BJ (cell line): ENCODE measurements around the gene MIX23. TPM values are rescaled to one million over a fixed set of nuclear protein-coding genes. Genes with fewer than 3 reads are reported as not detected.

Source experiments
- CTCF ChIA-PET: fragments of 350-600 bp; formaldehyde crosslinking; extraction: SDS; loops from one replicate; lab custom pipeline; 2021; ENCODE audit warnings: antibody characterized with exemption, inconsistent platforms; lab: Yijun Ruan, JAX
- POLR2A ChIA-PET: fragments of 300-600 bp; sonication (Branson Sonifier 250); formaldehyde crosslinking; extraction: SDS; loops from one replicate; lab custom pipeline; 2021; ENCODE audit warnings: antibody characterized with exemption; lab: Charles Lee
- DNase-seq: peaks from one replicate; pipeline ENCODE4 v3.0.0-alpha.2; 2011; ENCODE audit warnings: low read depth
- H3K27me3 ChIP-seq: 2 replicates; pipeline ENCODE4 v1.6.0; 2011; ENCODE audit warnings: low read length; ENCODE audit not compliant: control insufficient read depth, insufficient read depth
- H3K36me3 ChIP-seq: 2 replicates; pipeline ENCODE4 v1.5.1; 2011; ENCODE audit warnings: low read length; ENCODE audit not compliant: control insufficient read depth, insufficient read depth
- H3K4me3 ChIP-seq: 2 replicates; pipeline ENCODE4 v1.5.1; 2011; ENCODE audit warnings: low read depth, mild to moderate bottlenecking, control low read depth, low read length
- polyA plus RNA-seq: library from polyadenylated mRNA; depleted of rRNA; stranded (reverse); fragments of >200 nt; gene quantifications from 2 replicates; pipeline ENCODE4 v1.2.3, GENCODE V29; 2011
- TF ChIP-seq, protein P1 (sequence below): IDR thresholded peaks from 2 replicates; pipeline ENCODE4 v1.5.1; 2011; ENCODE audit warnings: low read depth, mild to moderate bottlenecking, control low read depth, inconsistent platforms, low read length, moderate library complexity; ENCODE audit not compliant: insufficient read depth

MIX23 gene
- polyA plus RNA-seq, 1 experiment: 3.7 TPM

DNA sequence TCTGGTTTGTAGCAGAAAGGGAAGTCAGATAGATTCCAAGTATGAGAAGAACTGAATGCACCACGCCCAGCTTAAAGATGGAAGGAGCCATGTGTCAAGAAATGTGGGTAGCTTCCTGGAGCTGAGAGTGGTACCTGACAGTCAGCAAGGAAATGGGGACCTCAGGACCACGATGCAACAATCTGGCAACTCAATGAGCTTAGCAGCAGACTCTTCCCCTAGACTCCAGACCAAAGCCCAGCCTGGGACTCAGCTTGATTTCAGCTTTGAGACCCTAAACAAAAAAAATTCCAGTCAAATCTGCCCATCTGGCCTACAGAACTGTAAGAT is 24.4 kb downstream of the MIX23 start:
- ChIA-PET POLR2A (interaction anchor here (0.6 kb wide), 1 partner anchor 11 kb away, joined by 3 read pairs; no protein-coding TSS in a partner anchor), CTCF (interaction anchor here (0.9 to 1.1 kb wide), 2 partner anchors 9 to 13 kb away, joined by 3 to 5 read pairs; no protein-coding TSS in a partner anchor)
- H3K4me3 ChIP-seq: no peak overlapping the region
- no peak for DNase-seq
- H3K36me3 ChIP-seq: peaks cover 1% of the 10 kb centered on the region; the same call in 1 of the 2 replicates
- H3K27me3 ChIP-seq: no peaks in the 10 kb centered on the region
- TF ChIP-seq, protein P1, sequence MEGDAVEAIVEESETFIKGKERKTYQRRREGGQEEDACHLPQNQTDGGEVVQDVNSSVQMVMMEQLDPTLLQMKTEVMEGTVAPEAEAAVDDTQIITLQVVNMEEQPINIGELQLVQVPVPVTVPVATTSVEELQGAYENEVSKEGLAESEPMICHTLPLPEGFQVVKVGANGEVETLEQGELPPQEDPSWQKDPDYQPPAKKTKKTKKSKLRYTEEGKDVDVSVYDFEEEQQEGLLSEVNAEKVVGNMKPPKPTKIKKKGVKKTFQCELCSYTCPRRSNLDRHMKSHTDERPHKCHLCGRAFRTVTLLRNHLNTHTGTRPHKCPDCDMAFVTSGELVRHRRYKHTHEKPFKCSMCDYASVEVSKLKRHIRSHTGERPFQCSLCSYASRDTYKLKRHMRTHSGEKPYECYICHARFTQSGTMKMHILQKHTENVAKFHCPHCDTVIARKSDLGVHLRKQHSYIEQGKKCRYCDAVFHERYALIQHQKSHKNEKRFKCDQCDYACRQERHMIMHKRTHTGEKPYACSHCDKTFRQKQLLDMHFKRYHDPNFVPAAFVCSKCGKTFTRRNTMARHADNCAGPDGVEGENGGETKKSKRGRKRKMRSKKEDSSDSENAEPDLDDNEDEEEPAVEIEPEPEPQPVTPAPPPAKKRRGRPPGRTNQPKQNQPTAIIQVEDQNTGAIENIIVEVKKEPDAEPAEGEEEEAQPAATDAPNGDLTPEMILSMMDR: no peak

DNA sequence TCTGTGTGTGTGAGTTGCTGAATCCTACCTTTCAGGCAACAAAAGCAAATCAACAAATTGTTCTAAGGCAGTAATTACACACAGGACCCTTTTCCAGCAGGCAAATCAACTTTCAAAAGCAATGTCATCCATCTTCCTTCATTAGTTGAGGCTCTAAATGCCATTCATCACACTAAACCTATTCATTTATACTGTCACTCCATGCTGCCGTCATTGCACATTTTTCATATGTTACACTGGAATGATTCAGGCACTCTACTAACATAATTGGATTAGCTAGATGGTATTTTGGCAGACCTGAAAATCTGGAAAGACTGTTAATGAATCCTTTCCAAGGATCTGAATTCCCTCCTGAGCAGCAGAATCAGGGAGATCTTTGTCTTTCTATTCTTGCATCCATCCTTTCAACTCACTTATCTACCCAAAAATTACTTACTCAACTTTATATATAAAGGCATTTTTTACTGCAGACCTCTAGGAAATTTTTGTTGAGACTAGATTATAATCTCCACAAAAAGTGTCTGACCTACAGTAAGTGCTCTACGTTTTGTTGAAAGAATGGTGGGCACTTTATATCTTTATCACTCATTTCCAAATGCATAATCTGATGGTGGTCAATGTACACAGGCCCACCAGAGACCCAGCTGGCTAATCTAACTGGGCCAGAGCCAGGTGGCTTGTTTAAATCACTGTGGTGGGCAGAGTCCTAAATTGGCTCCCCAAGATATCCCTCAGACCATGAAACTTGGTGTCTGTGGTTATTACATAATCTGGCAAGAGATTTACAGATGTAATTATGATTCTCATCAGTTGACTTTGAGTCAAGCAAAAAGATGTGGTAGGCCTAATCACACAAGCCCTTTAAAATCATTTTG is 25.0 kb downstream of the MIX23 start:
- no peak for DNase-seq
- CTCF ChIA-PET: interaction anchor here (0.9 to 1.1 kb wide), 2 partner anchors 9 to 13 kb away, joined by 3 to 5 read pairs; no protein-coding TSS in a partner anchor
- Histone ChIP-seq H3K4me3 (no peak overlapping the region), H3K36me3 (peaks cover 1% of the 10 kb centered on the region; the same call in 1 of the 2 replicates), H3K27me3 (no peaks in the 10 kb centered on the region)
- TF ChIP-seq, protein P1: no peak
- POLR2A ChIA-PET: interaction anchor here (0.6 kb wide), 1 partner anchor 11 kb away, joined by 3 read pairs; no protein-coding TSS in a partner anchor

DNA sequence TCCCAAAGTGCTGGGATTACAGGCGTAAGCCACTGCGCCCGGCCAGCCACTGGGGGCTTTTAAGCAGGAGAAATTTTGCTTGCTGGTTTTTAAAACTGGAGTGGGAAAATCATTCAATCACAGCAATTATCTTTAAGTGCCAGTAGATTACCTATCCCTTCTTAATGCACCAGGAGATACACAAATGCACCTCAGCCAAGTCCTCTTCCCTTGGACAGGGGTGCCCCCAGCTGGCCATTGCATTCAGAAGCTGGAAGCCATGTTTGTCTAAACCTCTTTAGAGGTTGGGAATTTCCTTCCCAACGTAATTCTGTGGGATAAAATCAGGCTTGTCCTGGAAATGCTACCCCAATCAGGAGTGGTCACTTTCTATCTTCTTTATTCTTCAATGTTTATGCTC is 26.6 kb downstream of the MIX23 start:
- ChIA-PET POLR2A (no interaction called here), CTCF (interaction anchor here (0.6 kb wide), 3 partner anchors 255 to 1543 kb away, joined by 3 read pairs; no protein-coding TSS in a partner anchor)
- Histone ChIP-seq H3K36me3 (no peaks in the 10 kb centered on the region; the same call in 1 of the 2 replicates), H3K4me3 (no peak overlapping the region), H3K27me3 (no peaks in the 10 kb centered on the region)
- TF ChIP-seq, protein P1: peak; percentile 27; the same call in 1 of the 2 replicates
- no peak for DNase-seq

DNA sequence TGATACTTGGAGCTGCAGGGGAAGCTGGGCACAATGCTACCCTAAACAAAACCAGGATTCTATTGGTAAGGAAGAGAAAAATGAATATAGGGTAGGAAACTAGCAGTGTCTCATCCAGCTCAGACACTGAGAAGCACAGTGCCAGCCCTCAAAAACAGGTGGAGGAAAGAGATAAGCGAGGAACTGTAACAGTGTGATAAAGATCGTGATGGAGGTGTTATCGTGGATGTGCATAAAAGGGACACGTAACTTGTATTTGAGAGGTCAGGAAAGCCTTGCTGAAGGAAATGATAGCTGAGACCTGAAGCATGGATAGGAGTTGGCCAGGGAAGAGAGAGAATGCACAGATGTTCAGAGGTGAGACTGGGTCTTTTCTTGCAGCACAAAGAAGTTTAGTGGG is 27.4 kb downstream of the MIX23 start:
- CTCF ChIA-PET: no interaction called here

DNA sequence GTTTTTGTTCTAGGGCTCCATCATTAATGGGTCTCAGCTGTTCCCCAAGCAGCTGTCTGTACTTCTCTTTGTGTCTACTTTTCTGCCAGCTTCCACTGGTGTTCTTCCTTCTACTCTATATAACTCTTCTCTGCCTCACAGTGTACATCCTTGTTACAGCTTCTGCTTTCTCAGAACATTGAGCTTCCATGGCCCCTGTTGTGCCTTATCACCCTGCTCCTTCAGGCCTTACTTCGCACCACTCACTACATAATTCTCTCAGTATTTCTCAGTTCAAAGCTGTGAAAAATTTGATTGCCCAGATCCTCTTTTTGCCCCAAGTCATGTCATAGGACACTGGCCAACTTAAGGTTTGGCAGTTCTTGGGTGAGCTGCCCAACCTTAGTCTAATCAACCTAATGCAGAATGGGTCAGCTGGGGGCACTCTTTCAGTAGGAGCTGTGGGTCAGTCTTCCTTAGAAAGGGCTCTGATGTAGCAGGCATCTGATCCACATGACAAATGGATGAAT is 29.1 kb downstream of the MIX23 start:
- DNase-seq: no peak
- Histone ChIP-seq H3K4me3 (no peak overlapping the region), H3K27me3 (no peaks in the 10 kb centered on the region), H3K36me3 (no peaks in the 10 kb centered on the region)
- CTCF ChIA-PET: interaction anchor here (0.6 kb wide), 1 partner anchor 47 kb away, joined by 3 read pairs; no protein-coding TSS in a partner anchor
- TF ChIP-seq, protein P1: no peak
- POLR2A ChIA-PET: no interaction called here

More for the DNA sequence above, 27.4 kb downstream of the MIX23 start:
- Histone ChIP-seq H3K27me3 (no peaks in the 10 kb centered on the region), H3K36me3 (no peaks in the 10 kb centered on the region), H3K4me3 (no peak overlapping the region)
- POLR2A ChIA-PET: no interaction called here
- TF ChIP-seq, protein P1: no peak
- no peak for DNase-seq
